Measurements from ENCODE around the gene TCEANC.

Gene TCEANC, protein sequence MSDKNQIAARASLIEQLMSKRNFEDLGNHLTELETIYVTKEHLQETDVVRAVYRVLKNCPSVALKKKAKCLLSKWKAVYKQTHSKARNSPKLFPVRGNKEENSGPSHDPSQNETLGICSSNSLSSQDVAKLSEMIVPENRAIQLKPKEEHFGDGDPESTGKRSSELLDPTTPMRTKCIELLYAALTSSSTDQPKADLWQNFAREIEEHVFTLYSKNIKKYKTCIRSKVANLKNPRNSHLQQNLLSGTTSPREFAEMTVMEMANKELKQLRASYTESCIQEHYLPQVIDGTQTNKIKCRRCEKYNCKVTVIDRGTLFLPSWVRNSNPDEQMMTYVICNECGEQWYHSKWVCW

GRCh38 chrX:13652850-13653693, at the start of gene TCEANC:
Gene TCEANC, plus strand, starts transcription at chrX:13653141. Its CDS starts 9,368 bp downstream, at chrX:13662509.
- ChIA-PET POLR2A (no interaction called here), CTCF (no interaction called here)
- DNase-seq (ENCODE audit: extremely low spot score), result peak; percentile 92
- TF ChIP-seq CTCF (IDR thresholded peaks at IDR 0.05; ENCODE audit: control extremely low read depth, extremely low read depth, low read depth, missing control alignments), result no peak

DNA sequence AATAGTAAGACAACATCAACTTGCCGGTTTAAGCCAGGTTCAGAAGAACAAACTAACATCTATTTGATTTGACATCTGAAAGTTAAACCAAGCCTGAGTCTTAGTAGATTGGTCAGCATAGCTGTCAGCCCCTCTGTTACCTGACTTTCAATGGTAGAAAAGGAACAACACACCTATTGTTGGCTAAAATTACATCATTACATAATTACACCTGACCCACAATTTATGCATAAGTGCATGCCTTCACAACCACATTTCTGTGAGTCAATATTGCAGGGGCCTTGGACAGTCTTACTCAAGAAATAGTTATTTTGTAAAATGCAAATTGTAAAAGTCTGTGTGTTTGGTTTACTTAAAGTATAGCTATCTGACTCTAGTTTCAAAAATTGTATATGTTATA, 47.3 kb upstream of the TCEANC start:
- no peak for DNase-seq (ENCODE audit: extremely low spot score)
- POLR2A ChIA-PET, result no interaction called here
- CTCF ChIA-PET, result interaction anchor here (1.4 kb wide), 1 partner anchor 98 kb away, joined by 4 read pairs; no protein-coding TSS in a partner anchor
- TF ChIP-seq CTCF (IDR thresholded peaks at IDR 0.05; ENCODE audit: control extremely low read depth, extremely low read depth, low read depth, missing control alignments), result no peak

DNA sequence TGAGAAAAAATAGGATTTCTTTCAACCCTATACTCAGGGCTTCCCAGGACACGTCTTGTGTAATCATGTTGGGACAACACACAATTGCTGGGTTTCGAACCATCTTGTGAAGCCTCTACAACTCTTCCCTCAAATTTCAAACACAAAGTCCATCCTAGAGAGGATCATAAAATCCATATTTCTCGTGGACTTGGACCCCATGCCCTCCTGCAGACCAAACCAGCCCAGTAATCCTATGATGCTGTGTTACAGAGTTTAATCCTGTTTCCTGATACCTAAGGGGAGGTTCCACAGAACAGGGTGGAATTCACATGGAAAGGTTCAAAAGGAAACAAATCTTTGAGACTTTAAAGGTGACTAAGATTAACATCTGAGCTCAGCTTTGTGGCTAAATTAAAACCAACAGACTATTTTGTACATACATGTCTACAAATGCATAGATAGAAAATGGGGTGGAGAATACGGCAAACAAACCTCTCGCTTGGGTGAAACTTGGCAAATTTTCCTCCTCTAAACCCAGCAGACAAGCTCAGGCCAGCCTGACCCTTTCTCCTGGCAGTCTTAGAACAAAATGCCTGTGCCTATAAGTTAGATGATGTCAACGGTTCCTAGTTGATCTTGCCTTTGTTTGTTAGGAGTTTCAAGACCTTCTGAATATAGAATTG, 45.5 kb upstream of the TCEANC start:
- TF ChIP-seq CTCF (IDR thresholded peaks at IDR 0.05; ENCODE audit: control extremely low read depth, extremely low read depth, low read depth, missing control alignments), result no peak
- CTCF ChIA-PET, result interaction anchor here (1.5 kb wide), 1 partner anchor 11 kb away, joined by 3 read pairs; no protein-coding TSS in a partner anchor
- no peak for DNase-seq (ENCODE audit: extremely low spot score)
- POLR2A ChIA-PET, result no interaction called here

- DNase-seq (ENCODE audit: extremely low spot score), result no peak
- ChIA-PET POLR2A (no interaction called here), CTCF (no interaction called here)
- no peak for TF ChIP-seq CTCF (IDR thresholded peaks at IDR 0.05; ENCODE audit: control extremely low read depth, extremely low read depth, low read depth, missing control alignments)
Measured at GRCh38 chrX:13607996-13608365, 45.0 kb upstream of the TCEANC start.

GRCh38 chrX:13614154-13614553, 38.8 kb upstream of the TCEANC start:
- no peak for TF ChIP-seq CTCF (IDR thresholded peaks at IDR 0.05; ENCODE audit: control extremely low read depth, extremely low read depth, low read depth, missing control alignments)
- CTCF ChIA-PET, result interaction anchor here (1.7 to 1.9 kb wide), 2 partner anchors 9 to 107 kb away, joined by 4 to 5 read pairs; no protein-coding TSS in a partner anchor

GRCh38 chrX:13620207-13620606, 32.7 kb upstream of the TCEANC start:
- POLR2A ChIA-PET, result no interaction called here
- no peak for TF ChIP-seq CTCF (IDR thresholded peaks at IDR 0.05; ENCODE audit: control extremely low read depth, extremely low read depth, low read depth, missing control alignments)
- CTCF ChIA-PET, result no interaction called here
- no peak for DNase-seq (ENCODE audit: extremely low spot score)

More at GRCh38 chrX:13614154-13614553, 38.8 kb upstream of the TCEANC start:
- no peak for DNase-seq (ENCODE audit: extremely low spot score)
- POLR2A ChIA-PET, result no interaction called here

All from GM10248 (cell line).